MM.1S (cell line): ENCODE results near the gene ATG10.

Experiments used
- EZH2 ChIP-seq: fragments of 300-600 bp; sonication (generic); optimal IDR thresholded peaks from 2 replicates; pipeline ENCODE3; 2017; ENCODE audit warnings: low read depth, mild to moderate bottlenecking, antibody characterized with exemption, low read length, mixed read lengths
- TF ChIP-seq, protein P1 (sequence below): fragments of 300-600 bp; sonication (generic); IDR thresholded peaks from 2 replicates; pipeline ENCODE4 v1.5.1; 2016; ENCODE audit warnings: antibody characterized with exemption, low read length, mixed read lengths

DNA sequence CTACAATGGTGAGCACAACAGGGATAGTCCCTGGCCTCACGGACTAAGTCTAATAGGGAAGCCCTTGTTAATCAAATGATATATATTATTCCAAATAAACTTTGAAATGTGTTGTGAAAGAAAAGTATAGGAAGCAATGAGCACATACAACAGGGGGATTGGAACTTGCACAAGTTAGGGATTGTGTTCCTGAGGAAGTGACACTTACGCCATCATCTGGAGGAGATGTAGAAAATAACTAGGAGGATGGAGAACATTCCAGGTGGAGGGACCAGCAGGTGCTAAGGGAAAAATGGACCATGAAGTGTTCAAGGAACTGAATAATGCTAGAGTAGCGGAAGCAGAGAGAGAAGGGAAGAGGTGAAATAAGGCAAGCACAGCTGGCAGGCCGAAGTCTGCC, 325.1 kb downstream of the ATG10 start:
- TF ChIP-seq, protein P1, sequence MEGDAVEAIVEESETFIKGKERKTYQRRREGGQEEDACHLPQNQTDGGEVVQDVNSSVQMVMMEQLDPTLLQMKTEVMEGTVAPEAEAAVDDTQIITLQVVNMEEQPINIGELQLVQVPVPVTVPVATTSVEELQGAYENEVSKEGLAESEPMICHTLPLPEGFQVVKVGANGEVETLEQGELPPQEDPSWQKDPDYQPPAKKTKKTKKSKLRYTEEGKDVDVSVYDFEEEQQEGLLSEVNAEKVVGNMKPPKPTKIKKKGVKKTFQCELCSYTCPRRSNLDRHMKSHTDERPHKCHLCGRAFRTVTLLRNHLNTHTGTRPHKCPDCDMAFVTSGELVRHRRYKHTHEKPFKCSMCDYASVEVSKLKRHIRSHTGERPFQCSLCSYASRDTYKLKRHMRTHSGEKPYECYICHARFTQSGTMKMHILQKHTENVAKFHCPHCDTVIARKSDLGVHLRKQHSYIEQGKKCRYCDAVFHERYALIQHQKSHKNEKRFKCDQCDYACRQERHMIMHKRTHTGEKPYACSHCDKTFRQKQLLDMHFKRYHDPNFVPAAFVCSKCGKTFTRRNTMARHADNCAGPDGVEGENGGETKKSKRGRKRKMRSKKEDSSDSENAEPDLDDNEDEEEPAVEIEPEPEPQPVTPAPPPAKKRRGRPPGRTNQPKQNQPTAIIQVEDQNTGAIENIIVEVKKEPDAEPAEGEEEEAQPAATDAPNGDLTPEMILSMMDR, result no peak
- no peak for TF ChIP-seq EZH2
